ENCODE data around the gene IL2RA.
"Not testable (repeated sequence)": the region's sequence is repeated elsewhere in the genome, so short reads cannot be mapped to it uniquely, and the experiment has no call there.

The IL2RA gene

DNA sequence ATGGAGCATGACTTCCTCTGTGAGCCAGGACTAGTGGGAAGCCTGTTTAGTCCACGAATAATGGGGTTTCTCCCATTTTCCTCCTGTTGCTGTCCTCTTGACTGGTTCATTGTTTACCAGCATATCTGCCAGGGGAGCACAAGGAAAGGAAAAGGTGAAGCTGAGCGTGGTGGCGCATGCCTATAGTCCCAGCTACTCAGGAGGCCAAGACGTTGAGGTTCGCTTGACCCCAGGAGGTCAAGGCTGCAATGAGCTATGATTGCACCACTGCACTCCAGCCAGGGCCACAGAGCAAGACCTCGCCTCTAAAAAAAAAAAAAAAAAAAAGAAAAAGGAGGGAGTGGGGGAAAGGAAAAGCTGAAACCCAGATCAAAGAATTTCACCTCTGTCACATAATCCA, 5.8 kb upstream of the IL2RA start:
- Histone ChIP-seq H3K4me3 (ENCODE audit: extremely low read depth, insufficient read depth, low read length, poor library complexity, severe bottlenecking) (no peak overlapping the region), H3K4me1 (ENCODE audit: control insufficient read depth, insufficient read depth, low read length, poor library complexity, severe bottlenecking) (no peaks in the 10 kb centered on the region), H3K36me3 (ENCODE audit: control insufficient read depth, insufficient read depth, low read length) (no peaks in the 10 kb centered on the region), H3K9me3 (ENCODE audit: control insufficient read depth, low read length) (no peaks in the 10 kb centered on the region), H3K27ac (ENCODE audit: low read depth, low read length, severe bottlenecking) (no peak overlapping the region)
- WGBS, 2 experiments (ENCODE audit: insufficient coverage in 2 of 2) = 72 to 78% methylated on average over 5 of the region's 6 CpGs

DNA sequence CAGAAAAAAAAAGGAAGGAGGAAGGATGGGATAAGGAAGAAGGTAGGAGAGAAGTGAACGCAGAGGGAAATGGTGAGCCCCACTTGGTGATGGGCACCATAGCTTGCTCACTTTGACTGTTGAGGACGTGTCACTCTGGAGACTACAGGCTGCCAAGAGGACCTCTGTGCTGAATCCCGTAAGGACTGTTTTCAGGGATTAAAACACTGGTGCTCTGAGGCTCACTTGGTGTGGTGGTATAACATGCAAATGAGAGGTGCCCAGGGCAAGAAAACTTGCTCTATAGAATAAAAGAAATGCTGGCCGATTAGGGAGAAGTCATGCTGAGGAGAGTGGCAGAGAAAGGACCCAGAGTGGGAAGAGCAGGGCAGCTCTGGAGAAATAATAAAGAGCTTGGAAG, 5.3 kb upstream of the IL2RA start:
- H3K4me1 ChIP-seq (ENCODE audit: control insufficient read depth, insufficient read depth, low read length, poor library complexity, severe bottlenecking) = no peaks in the 10 kb centered on the region
- WGBS, 2 experiments (ENCODE audit: insufficient coverage in 2 of 2) = 89 to 90% methylated on average over 4 of the region's 4 CpGs

DNA sequence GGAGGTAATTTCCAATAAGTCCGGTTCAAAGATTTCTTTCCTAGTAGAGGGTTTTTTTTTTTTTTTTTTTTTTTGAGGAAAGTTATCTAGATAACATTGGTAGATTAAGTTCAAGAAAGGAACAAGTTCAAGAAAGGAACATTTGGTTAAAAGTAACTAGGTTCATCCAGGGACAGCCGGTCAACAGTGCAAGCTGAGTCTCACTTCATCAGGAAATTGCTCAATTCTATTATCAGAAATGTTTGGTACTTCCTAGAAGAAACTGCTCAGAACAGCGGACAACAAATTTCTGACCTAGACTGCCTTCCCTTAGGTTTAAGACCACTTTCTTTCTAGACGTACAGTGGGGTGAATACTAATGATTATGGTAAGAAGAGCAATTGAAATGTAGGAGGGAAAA, 3.7 kb upstream of the IL2RA start:
- no peaks in the 10 kb centered on the region for H3K36me3 ChIP-seq (ENCODE audit: control insufficient read depth, insufficient read depth, low read length)
- no peak overlapping the region for H3K4me3 ChIP-seq (ENCODE audit: extremely low read depth, insufficient read depth, low read length, poor library complexity, severe bottlenecking)
- no peaks in the 10 kb centered on the region for H3K4me1 ChIP-seq (ENCODE audit: control insufficient read depth, insufficient read depth, low read length, poor library complexity, severe bottlenecking)
- WGBS, 2 experiments (ENCODE audit: insufficient coverage in 2 of 2) = 85 to 94% methylated on average over 2 to 3 of the region's 4 CpGs
- H3K9me3 ChIP-seq (ENCODE audit: control insufficient read depth, low read length) = no peaks in the 10 kb centered on the region
- H3K27ac ChIP-seq (ENCODE audit: low read depth, low read length, severe bottlenecking) = no peak overlapping the region

More for the DNA sequence above, 5.3 kb upstream of the IL2RA start:
- Histone ChIP-seq H3K4me3 (ENCODE audit: extremely low read depth, insufficient read depth, low read length, poor library complexity, severe bottlenecking) (no peak overlapping the region), H3K27ac (ENCODE audit: low read depth, low read length, severe bottlenecking) (no peak overlapping the region), H3K9me3 (ENCODE audit: control insufficient read depth, low read length) (no peaks in the 10 kb centered on the region), H3K36me3 (ENCODE audit: control insufficient read depth, insufficient read depth, low read length) (no peaks in the 10 kb centered on the region)

DNA sequence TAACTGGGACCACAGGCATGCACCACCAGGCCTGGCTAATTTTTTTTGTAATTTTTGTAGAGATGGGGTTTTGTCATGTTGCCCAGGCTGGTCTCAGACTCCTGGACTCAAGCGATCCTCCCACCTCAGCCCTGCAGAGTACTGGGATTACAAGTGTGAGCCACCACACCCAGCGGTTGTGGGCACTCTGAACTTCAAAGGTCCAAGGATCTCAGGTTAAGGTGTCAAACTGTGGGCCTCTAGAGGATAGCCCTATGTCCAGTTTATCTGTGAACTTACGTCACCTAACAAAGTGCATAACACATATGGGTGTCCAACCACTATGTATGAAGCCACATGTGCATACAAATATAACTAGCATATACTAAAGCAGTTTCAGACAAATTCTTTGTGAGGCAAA, 3.2 kb upstream of the IL2RA start:
- WGBS, 2 experiments (ENCODE audit: insufficient coverage in 2 of 2) = 86 to 95% methylated on average over 3 of the region's 3 CpGs
- Histone ChIP-seq H3K27ac (ENCODE audit: low read depth, low read length, severe bottlenecking) (no peak overlapping the region), H3K4me1 (ENCODE audit: control insufficient read depth, insufficient read depth, low read length, poor library complexity, severe bottlenecking) (no peaks in the 10 kb centered on the region), H3K36me3 (ENCODE audit: control insufficient read depth, insufficient read depth, low read length) (no peaks in the 10 kb centered on the region), H3K9me3 (ENCODE audit: control insufficient read depth, low read length) (no peaks in the 10 kb centered on the region), H3K4me3 (ENCODE audit: extremely low read depth, insufficient read depth, low read length, poor library complexity, severe bottlenecking) (no peak overlapping the region)

DNA sequence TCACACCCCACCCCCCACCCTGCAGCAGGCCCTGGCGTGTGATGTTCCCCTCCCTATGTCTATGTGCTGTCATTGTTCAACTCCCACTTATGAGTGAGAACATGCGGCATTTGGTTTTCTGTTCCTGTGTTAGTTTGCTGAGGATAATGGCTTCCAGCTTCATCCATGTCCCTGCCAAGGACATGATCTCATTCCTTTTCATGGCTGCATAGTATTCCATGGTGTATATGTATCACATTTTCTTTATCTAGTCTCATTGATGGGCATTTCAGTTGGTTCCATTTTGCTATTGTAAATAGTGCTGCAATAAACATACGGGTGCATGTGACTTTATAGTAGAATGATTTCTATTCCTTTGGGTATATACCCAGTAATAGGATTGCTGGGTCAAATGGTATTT, 2.6 kb upstream of the IL2RA start:
- not testable (repeated sequence) for H3K27ac ChIP-seq (ENCODE audit: low read depth, low read length, severe bottlenecking); H3K4me3 ChIP-seq (ENCODE audit: extremely low read depth, insufficient read depth, low read length, poor library complexity, severe bottlenecking); H3K36me3 ChIP-seq (ENCODE audit: control insufficient read depth, insufficient read depth, low read length); H3K9me3 ChIP-seq (ENCODE audit: control insufficient read depth, low read length); H3K4me1 ChIP-seq (ENCODE audit: control insufficient read depth, insufficient read depth, low read length, poor library complexity, severe bottlenecking)
- 100% methylated on average over 2 of the region's 3 CpGs; no CpG with 5 or more reads in 1 of the 2 experiments for WGBS, 2 experiments (ENCODE audit: insufficient coverage in 2 of 2)

DNA sequence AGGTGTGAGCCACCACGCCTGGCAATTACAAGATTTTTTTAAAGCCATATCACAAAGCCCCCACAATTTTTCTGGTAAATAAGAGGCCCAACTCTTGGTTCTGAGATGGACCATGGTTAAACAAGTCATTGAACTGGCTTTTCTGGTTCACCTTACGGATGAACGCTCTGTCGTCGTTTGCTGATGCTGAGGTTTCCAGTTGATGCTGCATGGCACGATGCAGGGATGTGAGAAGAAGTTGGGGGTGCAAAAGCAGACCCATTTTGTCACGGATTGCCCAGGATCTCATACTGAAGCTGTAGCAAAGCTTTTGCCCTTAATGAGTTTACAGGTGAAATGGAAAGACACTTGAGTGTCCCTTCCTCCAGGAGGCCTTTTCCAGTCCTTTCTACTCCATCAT, 2.0 kb upstream of the IL2RA start:
- H3K36me3 ChIP-seq (ENCODE audit: control insufficient read depth, insufficient read depth, low read length) = no peaks in the 10 kb centered on the region
- no peaks in the 10 kb centered on the region for H3K9me3 ChIP-seq (ENCODE audit: control insufficient read depth, low read length)
- WGBS, 2 experiments (ENCODE audit: insufficient coverage in 2 of 2) = 95 to 97% methylated on average over 7 of the region's 7 CpGs
- H3K27ac ChIP-seq (ENCODE audit: low read depth, low read length, severe bottlenecking) = no peak overlapping the region
- no peaks in the 10 kb centered on the region for H3K4me1 ChIP-seq (ENCODE audit: control insufficient read depth, insufficient read depth, low read length, poor library complexity, severe bottlenecking)
- H3K4me3 ChIP-seq (ENCODE audit: extremely low read depth, insufficient read depth, low read length, poor library complexity, severe bottlenecking) = no peak overlapping the region

DNA sequence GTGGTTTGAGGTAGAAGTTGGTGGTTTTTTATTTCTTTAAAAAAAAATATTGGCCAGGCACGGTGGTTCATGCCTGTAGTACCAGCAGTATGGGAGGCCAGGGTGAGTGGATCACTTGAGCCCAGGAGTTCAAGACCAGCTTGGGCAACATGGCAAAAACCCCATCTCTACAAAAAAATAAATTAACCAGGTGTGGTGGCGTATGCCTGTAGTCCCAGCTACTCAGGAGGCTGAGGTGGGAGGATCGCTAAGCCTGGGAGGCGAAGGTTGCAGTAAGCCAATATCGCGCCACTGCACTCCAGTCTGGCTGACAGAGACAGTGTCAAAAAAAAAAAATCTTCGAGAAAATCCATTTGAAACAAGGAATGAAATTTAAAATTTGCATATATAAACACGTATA, 1.1 kb downstream of the IL2RA start:
- 90 to 94% methylated on average over 3 to 6 of the region's 8 CpGs for WGBS, 2 experiments (ENCODE audit: insufficient coverage in 2 of 2)

DNA sequence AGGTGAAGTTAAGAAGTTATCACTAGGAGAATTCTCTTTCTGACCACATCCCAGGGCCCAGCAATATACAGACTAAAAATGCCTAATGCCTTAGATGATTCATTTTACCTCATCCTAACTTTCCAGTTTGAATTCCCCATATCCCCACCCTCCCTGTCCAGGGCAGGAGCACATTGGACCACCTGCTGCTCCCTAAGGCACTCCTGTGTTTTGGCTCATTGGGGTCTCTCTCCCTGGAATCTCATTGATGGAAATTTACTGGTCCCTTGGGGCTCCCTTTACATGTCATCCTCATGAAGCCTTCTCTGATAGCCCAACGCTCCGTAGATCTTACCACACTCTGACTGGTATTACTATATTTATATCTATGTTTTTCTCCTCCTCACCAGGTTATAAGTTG, 2.7 kb downstream of the IL2RA start:
- H3K27ac ChIP-seq (ENCODE audit: low read depth, low read length, severe bottlenecking) = no peak overlapping the region
- H3K4me1 ChIP-seq (ENCODE audit: control insufficient read depth, insufficient read depth, low read length, poor library complexity, severe bottlenecking) = no peaks in the 10 kb centered on the region
- no CpG with 5 or more reads among the region's 2 CpGs for WGBS, 2 experiments (ENCODE audit: insufficient coverage in 2 of 2)
- no peak overlapping the region for H3K4me3 ChIP-seq (ENCODE audit: extremely low read depth, insufficient read depth, low read length, poor library complexity, severe bottlenecking)
- no peaks in the 10 kb centered on the region for H3K36me3 ChIP-seq (ENCODE audit: control insufficient read depth, insufficient read depth, low read length)
- no peaks in the 10 kb centered on the region for H3K9me3 ChIP-seq (ENCODE audit: control insufficient read depth, low read length)

More for the DNA sequence above, 1.1 kb downstream of the IL2RA start:
- no peaks in the 10 kb centered on the region for H3K36me3 ChIP-seq (ENCODE audit: control insufficient read depth, insufficient read depth, low read length)
- no peak overlapping the region for H3K4me3 ChIP-seq (ENCODE audit: extremely low read depth, insufficient read depth, low read length, poor library complexity, severe bottlenecking)
- H3K27ac ChIP-seq (ENCODE audit: low read depth, low read length, severe bottlenecking) = no peak overlapping the region
- H3K9me3 ChIP-seq (ENCODE audit: control insufficient read depth, low read length) = no peaks in the 10 kb centered on the region
- no peaks in the 10 kb centered on the region for H3K4me1 ChIP-seq (ENCODE audit: control insufficient read depth, insufficient read depth, low read length, poor library complexity, severe bottlenecking)

DNA sequence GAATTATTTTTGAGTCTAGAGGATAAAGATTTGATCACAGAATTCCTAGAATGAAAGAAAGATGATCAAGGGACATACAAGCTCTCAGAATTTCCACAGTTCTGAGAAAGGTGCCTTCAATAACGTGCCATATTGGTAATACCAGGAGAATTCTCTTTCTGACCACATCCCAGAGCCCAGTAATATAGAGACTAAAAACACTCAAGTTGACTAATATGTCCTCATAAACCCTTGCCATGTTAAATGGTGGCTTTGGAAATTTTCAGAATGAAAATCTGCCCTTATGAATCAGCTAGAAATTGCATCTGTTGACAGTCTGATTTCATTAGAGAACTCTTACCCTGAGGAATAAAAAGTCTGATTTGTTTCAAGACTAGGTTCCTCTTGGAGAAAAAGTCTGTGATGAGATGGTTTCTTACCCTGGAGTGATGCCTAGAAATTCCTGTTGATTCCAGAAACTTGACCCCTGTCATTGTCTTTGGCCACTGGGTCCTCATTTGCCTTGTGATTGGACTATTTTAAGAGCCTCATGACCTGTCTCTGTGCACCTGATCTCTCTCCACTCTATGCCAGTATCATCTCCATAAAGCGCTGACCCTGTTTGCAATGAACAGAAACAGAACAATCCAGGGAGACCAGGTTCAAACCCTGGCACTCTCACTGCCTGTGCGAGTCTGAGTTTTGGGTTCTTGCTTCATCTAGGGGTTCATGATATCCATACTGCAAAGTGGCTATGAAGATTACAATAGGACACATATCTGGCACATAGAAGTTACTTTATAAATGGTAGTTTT, 3.3 kb downstream of the IL2RA start:
- Histone ChIP-seq H3K4me3 (ENCODE audit: extremely low read depth, insufficient read depth, low read length, poor library complexity, severe bottlenecking) (no peak overlapping the region), H3K27ac (ENCODE audit: low read depth, low read length, severe bottlenecking) (no peak overlapping the region), H3K9me3 (ENCODE audit: control insufficient read depth, low read length) (no peaks in the 10 kb centered on the region), H3K36me3 (ENCODE audit: control insufficient read depth, insufficient read depth, low read length) (no peaks in the 10 kb centered on the region), H3K4me1 (ENCODE audit: control insufficient read depth, insufficient read depth, low read length, poor library complexity, severe bottlenecking) (no peaks in the 10 kb centered on the region)
- WGBS, 2 experiments (ENCODE audit: insufficient coverage in 2 of 2) = 88 to 92% methylated on average over 2 to 3 of the region's 3 CpGs

DNA sequence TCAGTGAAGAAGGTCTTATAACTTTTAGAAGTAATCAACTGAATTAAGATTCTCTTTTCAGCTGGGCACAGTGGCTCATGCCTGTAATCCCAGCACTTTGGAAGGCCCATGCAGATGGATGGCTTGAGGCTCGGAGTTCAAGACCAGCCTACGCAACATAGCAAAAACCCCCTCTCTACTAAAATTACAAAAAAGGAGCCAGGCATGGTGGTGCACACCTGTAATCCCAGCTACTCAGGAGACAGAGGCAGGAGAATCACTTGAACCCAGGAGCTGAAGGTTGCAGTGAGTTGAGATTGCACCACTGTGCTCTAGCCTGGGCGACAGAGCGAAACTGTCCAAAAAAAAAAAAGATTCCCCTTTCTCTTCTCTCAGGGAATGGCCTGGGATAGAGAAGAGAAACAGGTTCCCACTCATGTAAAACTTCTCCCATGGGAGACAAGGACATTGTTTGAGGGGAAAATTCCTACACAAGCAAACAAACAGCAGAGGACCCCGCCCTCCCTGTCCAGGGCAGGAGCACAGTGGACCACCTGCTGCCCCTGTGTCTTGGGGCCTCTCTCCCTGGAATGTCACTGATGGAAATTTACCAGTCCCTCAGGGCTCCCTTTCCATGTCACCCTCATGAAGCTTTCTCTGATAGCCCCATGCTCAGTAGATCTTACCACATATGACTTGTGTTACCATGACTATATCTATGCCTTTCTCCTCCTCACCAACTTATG, 5.6 kb downstream of the IL2RA start:
- no peaks in the 10 kb centered on the region for H3K4me1 ChIP-seq (ENCODE audit: control insufficient read depth, insufficient read depth, low read length, poor library complexity, severe bottlenecking)
- H3K9me3 ChIP-seq (ENCODE audit: control insufficient read depth, low read length) = no peaks in the 10 kb centered on the region
- H3K36me3 ChIP-seq (ENCODE audit: control insufficient read depth, insufficient read depth, low read length) = no peaks in the 10 kb centered on the region
- H3K4me3 ChIP-seq (ENCODE audit: extremely low read depth, insufficient read depth, low read length, poor library complexity, severe bottlenecking) = no peak overlapping the region
- H3K27ac ChIP-seq (ENCODE audit: low read depth, low read length, severe bottlenecking) = no peak overlapping the region
- WGBS, 2 experiments (ENCODE audit: insufficient coverage in 2 of 2) = 96 to 100% methylated on average over 2 to 3 of the region's 5 CpGs

DNA sequence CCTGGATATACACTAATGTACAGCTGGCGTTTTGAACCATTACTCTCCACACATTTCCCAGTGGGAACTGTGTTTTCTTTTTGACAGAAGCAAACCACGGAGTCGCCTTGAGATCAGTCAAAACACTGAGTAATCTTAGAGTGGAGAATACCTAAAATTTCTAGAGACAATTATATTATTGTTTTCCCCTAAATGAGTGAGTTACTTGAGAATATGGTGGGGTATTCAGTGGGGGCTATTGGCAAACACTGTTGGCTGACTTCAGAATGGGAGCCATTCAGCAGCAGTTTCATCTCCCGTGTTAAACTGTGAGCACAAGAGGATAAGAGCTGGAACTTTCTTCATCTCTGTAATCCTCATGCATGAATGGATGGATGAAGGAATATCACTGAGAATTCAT, 6.2 kb downstream of the IL2RA start:
- Histone ChIP-seq H3K4me3 (ENCODE audit: extremely low read depth, insufficient read depth, low read length, poor library complexity, severe bottlenecking) (no peak overlapping the region), H3K9me3 (ENCODE audit: control insufficient read depth, low read length) (no peaks in the 10 kb centered on the region), H3K4me1 (ENCODE audit: control insufficient read depth, insufficient read depth, low read length, poor library complexity, severe bottlenecking) (no peaks in the 10 kb centered on the region), H3K36me3 (ENCODE audit: control insufficient read depth, insufficient read depth, low read length) (no peaks in the 10 kb centered on the region), H3K27ac (ENCODE audit: low read depth, low read length, severe bottlenecking) (no peak overlapping the region)
- WGBS, 2 experiments (ENCODE audit: insufficient coverage in 2 of 2) = 82 to 100% methylated on average over 1 to 2 of the region's 4 CpGs

Measured in mesodermal cell (in vitro differentiated cells).